Naive thymus-derived CD4-positive, alpha-beta T cell (primary cell): ENCODE data around the gene ADCY4. TPM values are rescaled to one million over a fixed set of nuclear protein-coding genes. Genes with fewer than 3 reads are reported as not detected.
A peak's percentile ranks its signal among the peaks of the same experiment; 100 is the strongest.
"Not testable (repeated sequence)": the region's sequence is repeated elsewhere in the genome, so short reads cannot be mapped to it uniquely, and the experiment has no call there.

Experiments used
- ATAC-seq: fragments of 150-1000 bp; cut with Tn5 transposase; 2 replicates; pipeline ENCODE4 v1.10.0; 2021; ENCODE audit warnings: mild to moderate bottlenecking, moderate library complexity
- CTCF ChIA-PET: fragments of 350-600 bp; sonication (Branson Sonifier 250); formaldehyde crosslinking; loops from one replicate; lab custom pipeline; 2021; ENCODE audit warnings: antibody characterized with exemption; lab: Charles Lee
- POLR2A ChIA-PET: fragments of 350-600 bp; sonication (Branson Sonifier 250); formaldehyde crosslinking; loops from one replicate; lab custom pipeline; 2021; ENCODE audit warnings: antibody characterized with exemption, inconsistent platforms; lab: Charles Lee
- DNase-seq, 9 donors: peaks; one replicate each; pipeline versions ENCODE4 v3.0.0 to v3.0.0-alpha.2; 2020 to 2022; ENCODE audit warnings: mixed read lengths in 1 of 9
- H3K27ac ChIP-seq: one replicate; pipeline ENCODE4 v1.7.0; 2013; ENCODE audit warnings: mild to moderate bottlenecking, low read depth, low read length, moderate library complexity
- H3K27me3 ChIP-seq, 2 donors: one replicate each; pipeline ENCODE4 v1.7.0; 2013; ENCODE audit warnings: low read length in 2 of 2, mild to moderate bottlenecking in 2 of 2, moderate library complexity in 2 of 2; ENCODE audit not compliant: control insufficient read depth in 2 of 2, insufficient read depth in 2 of 2
- H3K36me3 ChIP-seq, 3 experiments: 1 replicate in 2 of 3; 2 replicates in 1 of 3; pipeline ENCODE4 v1.7.0; 2013; ENCODE audit warnings: low read length in 3 of 3, mild to moderate bottlenecking in 3 of 3, moderate library complexity in 1 of 3; ENCODE audit not compliant: insufficient read depth in 3 of 3, control insufficient read depth in 2 of 3
- H3K4me1 ChIP-seq, 2 donors: one replicate each; pipeline ENCODE4 v1.7.0; 2013; ENCODE audit warnings: low read length in 2 of 2, mild to moderate bottlenecking in 2 of 2, moderate library complexity in 1 of 2; ENCODE audit not compliant: control insufficient read depth in 2 of 2, insufficient read depth in 2 of 2
- H3K4me3 ChIP-seq: 2 replicates; pipeline ENCODE4 v1.7.0; 2013; ENCODE audit warnings: mild to moderate bottlenecking, low read length
- H3K9me3 ChIP-seq, 3 experiments: 1 replicate in 2 of 3; 2 replicates in 1 of 3; pipeline ENCODE4 v1.7.0; 2013; ENCODE audit warnings: low read length in 3 of 3; ENCODE audit not compliant: control insufficient read depth in 2 of 3
- H3K27ac Mint-ChIP-seq, 9 donors: one replicate each; pipeline ENCODE4 v1.8.0; 2020 to 2022; ENCODE audit warnings: mixed read lengths in 9 of 9, mild to moderate bottlenecking in 8 of 9, moderate library complexity in 5 of 9, inconsistent platforms in 2 of 9
- H3K27me3 Mint-ChIP-seq, 5 donors: one replicate each; pipeline ENCODE4 v1.8.0; 2021 to 2022; ENCODE audit warnings: mixed read lengths in 5 of 5, mild to moderate bottlenecking in 1 of 5
- H3K36me3 Mint-ChIP-seq, 5 donors: one replicate each; pipeline ENCODE4 v1.8.0; 2020 to 2022; ENCODE audit warnings: mixed read lengths in 5 of 5, mild to moderate bottlenecking in 3 of 5, inconsistent platforms in 1 of 5
- H3K4me1 Mint-ChIP-seq, 7 donors: one replicate each; pipeline ENCODE4 v1.8.0; 2020 to 2022; ENCODE audit warnings: mixed read lengths in 7 of 7, mild to moderate bottlenecking in 3 of 7, inconsistent platforms in 1 of 7
- H3K4me3 Mint-ChIP-seq, 10 donors: one replicate each; pipeline ENCODE4 v1.8.0; 2020 to 2022; ENCODE audit warnings: mild to moderate bottlenecking in 10 of 10, mixed read lengths in 10 of 10, moderate library complexity in 6 of 10, inconsistent platforms in 2 of 10
- H3K9me3 Mint-ChIP-seq, 11 donors: one replicate each; pipeline ENCODE4 v1.8.0; 2020 to 2022; ENCODE audit warnings: mixed read lengths in 11 of 11, mild to moderate bottlenecking in 4 of 11, inconsistent platforms in 1 of 11, moderate library complexity in 1 of 11
- intact Hi-C, 2 donors: fragments of 100-400 bp; cut with micrococcal nuclease; formaldehyde crosslinking; loops; one replicate each; pipeline ENCODE4 v1.15.1; 2023
- polyA plus RNA-seq, 2 donors: library from polyadenylated mRNA; unstranded; fragments of 300-500 nt; fragmentation: Illumina TruSeq; gene quantifications; one replicate each; pipeline ENCODE4 v1.2.3, GENCODE V29; 2021
- total RNA-seq, 6 experiments: library from RNA in 5 of 6; stranded (reverse) in 5 of 6; gene quantifications; 1 replicate in 5 of 6; 2 replicates in 1 of 6; pipeline ENCODE4 v1.2.3 and lab custom pipeline; 2021 to 2026

Gene ADCY4
- total and polyA plus RNA-seq, 7 experiments from 2014 or later, result 0.25 to 10.2 (median 5.6) TPM; not detected in 1

DNA sequence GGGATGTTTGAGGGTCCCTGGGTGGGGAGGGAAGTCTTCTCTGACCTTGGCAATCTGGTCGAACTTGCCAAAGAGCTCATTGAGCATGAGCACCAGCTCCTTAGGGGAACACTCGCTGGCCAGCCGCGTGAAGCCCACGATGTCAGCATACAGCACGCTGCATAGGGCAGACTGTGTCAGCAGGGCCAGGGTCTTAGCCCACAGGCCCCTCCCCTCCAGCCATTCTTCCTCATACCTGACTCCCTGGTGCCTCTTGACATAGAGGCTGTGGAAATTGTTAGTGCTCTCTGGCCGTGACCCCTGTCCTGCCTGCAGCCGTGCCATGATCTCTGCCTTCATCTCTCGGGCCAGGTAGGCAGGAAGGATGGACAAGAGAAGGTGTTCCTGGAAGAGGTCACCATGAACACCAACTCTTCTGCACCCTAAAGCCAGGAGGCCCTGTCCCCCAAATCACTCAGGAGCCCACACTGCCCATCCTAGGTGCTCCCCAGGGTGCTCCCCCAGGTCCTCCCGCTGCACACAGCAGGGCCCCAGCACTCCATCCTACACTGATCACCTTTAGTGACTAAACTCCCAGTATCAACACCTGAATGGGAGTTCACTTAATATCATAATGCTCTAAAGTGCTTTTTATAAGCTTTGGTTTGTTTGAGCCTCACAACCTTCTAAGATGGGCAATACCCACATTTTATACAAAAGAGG is 3.7 kb downstream of the ADCY4 start:
- no peak overlapping the region for H3K27ac ChIP-seq
- DNase-seq (no peak), ATAC-seq (no peak)
- POLR2A ChIA-PET, result interaction anchor here (0.5 to 16.5 kb wide), 8 partner anchors 9 to 144 kb away, joined by 3 to 293 read pairs (median 6); partner anchors contain the start of genes CBLN3, KHNYN, LTB4R and LTB4R2
- peak overlapping the region in 3 of 9 donors; percentile 10 to 77 (median 15) for H3K27ac Mint-ChIP-seq
- H3K27me3 ChIP-seq, result peaks cover 7 to 13% of the 10 kb centered on the region in 2 donors
- H3K27me3 Mint-ChIP-seq, result peaks cover 9 to 42% (median 17%) of the 10 kb centered on the region in 5 donors
- H3K4me3 Mint-ChIP-seq, result no peak overlapping the region
- H3K4me3 ChIP-seq, result no peak overlapping the region
- peaks cover 29 to 67% (median 45%) of the 10 kb centered on the region in 7 donors for H3K4me1 Mint-ChIP-seq
- H3K4me1 ChIP-seq, result peaks cover 41 to 64% of the 10 kb centered on the region in 2 donors
- H3K9me3 ChIP-seq, result no peaks in the 10 kb centered on the region
- H3K36me3 ChIP-seq, result peaks cover 0 to 5% (median 0%) of the 10 kb centered on the region in 3 experiments
- peaks cover 0 to 11% (median 6%) of the 10 kb centered on the region in 5 donors for H3K36me3 Mint-ChIP-seq
- intact Hi-C loops, result no loop called here
- CTCF ChIA-PET, result interaction anchor here (0.6 to 15.8 kb wide), 8 partner anchors 9 to 105 kb away, joined by 3 to 317 read pairs (median 6); partner anchors contain the start of genes CBLN3, CIDEB, KHNYN and LTB4R
- H3K9me3 Mint-ChIP-seq, result peaks cover 0 to 5% (median 0%) of the 10 kb centered on the region in 11 donors

DNA sequence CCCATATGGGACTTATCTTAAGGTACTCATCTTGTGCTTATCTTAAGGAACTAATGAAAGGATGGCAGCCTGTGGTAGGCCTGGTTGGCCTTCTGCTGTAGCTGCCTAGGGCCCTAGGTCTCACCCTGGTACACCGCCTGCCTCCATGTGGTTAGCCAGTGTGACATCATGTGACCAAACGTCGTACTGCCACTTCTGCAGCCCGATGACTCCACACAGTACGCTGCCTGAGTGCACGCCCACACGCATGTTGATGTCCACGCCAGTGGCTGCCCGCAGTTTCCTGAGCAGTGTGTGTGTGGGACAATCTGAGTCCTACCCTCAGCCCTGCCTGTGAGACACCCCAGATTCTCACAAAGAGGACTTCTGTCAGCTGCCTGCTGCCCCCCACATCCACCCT is 5.1 kb downstream of the ADCY4 start:
- H3K36me3 Mint-ChIP-seq, result peaks cover 0 to 5% (median 0%) of the 10 kb centered on the region in 5 donors
- H3K27ac Mint-ChIP-seq, result peak overlapping the region in 1 of 9 donors; percentile 39
- intact Hi-C loops, result no loop called here
- peaks cover 3 to 32% (median 9%) of the 10 kb centered on the region in 5 donors for H3K27me3 Mint-ChIP-seq
- H3K4me3 Mint-ChIP-seq, result no peak overlapping the region
- Histone ChIP-seq H3K27me3 (peaks cover 7% of the 10 kb centered on the region in 2 donors), H3K4me3 (no peak overlapping the region), H3K27ac (no peak overlapping the region), H3K4me1 (peaks cover 40 to 64% of the 10 kb centered on the region in 2 donors), H3K9me3 (no peaks in the 10 kb centered on the region), H3K36me3 (no peaks in the 10 kb centered on the region)
- ChIA-PET POLR2A (interaction anchor here (1.0 to 16.5 kb wide), 3 partner anchors 56 to 112 kb away, joined by 3 to 293 read pairs (median 3); partner anchors contain the start of genes CBLN3 and KHNYN), CTCF (interaction anchor here (0.7 to 15.8 kb wide), 3 partner anchors 10 to 105 kb away, joined by 3 to 317 read pairs (median 7); partner anchors contain the start of genes CBLN3, KHNYN and RIPK3)
- peaks cover 0 to 5% (median 0%) of the 10 kb centered on the region in 11 donors for H3K9me3 Mint-ChIP-seq
- H3K4me1 Mint-ChIP-seq, result peaks cover 22 to 61% (median 38%) of the 10 kb centered on the region in 7 donors
- peak; percentile 69 for ATAC-seq
- peak in 1 of 9 donors; percentile 33 for DNase-seq

DNA sequence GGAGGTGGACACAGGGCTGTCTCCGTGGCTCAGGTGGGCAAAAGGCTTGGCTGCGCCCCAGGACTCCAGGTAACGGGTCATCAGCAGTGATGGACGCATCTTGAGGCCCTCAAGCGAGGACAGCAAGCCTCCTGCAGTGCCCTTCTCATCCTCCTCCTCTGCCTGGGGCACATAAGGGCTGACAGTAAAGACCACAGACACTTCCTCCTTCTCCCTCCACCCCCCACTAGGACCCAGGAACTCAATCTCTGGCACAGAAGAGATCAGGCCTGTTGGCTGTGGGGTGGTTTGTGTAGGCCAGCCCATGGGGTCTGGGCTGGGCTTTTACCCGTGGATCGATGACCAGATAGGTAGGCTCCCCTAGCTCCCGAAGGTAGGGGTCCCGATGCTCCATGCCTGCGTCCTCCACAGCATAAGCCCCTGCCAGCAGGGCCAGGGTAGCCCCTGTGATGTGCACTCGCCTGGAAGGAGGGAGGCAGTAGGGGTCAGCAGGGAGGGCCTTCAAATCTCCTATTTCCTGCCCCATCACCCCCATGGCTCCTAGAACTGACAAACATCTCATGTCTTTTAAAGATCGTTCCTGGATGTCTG is 5.7 kb downstream of the ADCY4 start:
- ChIA-PET POLR2A (interaction anchor here (0.7 to 16.5 kb wide), 3 partner anchors 14 to 113 kb away, joined by 3 to 293 read pairs (median 3); partner anchors contain the start of genes CBLN3 and KHNYN), CTCF (interaction anchor here (0.7 to 15.8 kb wide), 4 partner anchors 10 to 105 kb away, joined by 3 to 317 read pairs (median 5); partner anchors contain the start of genes CBLN3, KHNYN, LTB4R and RIPK3)
- Histone ChIP-seq H3K27ac (no peak overlapping the region), H3K36me3 (no peaks in the 10 kb centered on the region), H3K4me1 (peaks cover 34 to 58% of the 10 kb centered on the region in 2 donors), H3K27me3 (peaks cover 5 to 7% of the 10 kb centered on the region in 2 donors), H3K9me3 (no peaks in the 10 kb centered on the region), H3K4me3 (no peak overlapping the region)
- Mint-ChIP-seq H3K36me3 (peaks cover 0 to 5% (median 0%) of the 10 kb centered on the region in 5 donors), H3K27ac (peak overlapping the region in 2 of 9 donors; percentile 39 to 50), H3K9me3 (peaks cover 0 to 5% (median 0%) of the 10 kb centered on the region in 11 donors), H3K4me3 (no peak overlapping the region), H3K27me3 (peaks cover 3 to 30% (median 9%) of the 10 kb centered on the region in 5 donors), H3K4me1 (peaks cover 19 to 59% (median 38%) of the 10 kb centered on the region in 7 donors)
- ATAC-seq, result no peak
- intact Hi-C loops, result no loop called here
- DNase-seq, result no peak

DNA sequence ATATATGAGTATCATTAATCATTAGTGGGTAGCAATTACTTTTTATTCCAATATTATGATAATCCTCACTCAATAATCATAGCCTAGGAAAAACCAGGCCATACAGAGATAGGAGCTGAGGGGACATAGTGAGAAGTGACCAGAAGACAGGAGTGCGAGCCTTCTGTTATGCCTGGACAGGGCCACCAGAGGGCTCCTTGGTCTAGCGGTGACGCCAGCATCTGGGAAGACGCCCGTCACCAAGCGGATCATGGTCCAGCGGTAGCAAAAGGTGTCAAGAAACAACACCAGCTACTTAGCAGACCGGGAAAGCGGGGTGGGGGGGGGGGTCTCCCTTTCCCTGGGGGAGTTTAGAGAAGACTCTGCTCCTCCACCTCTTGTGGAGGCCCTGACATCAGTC is 7.0 kb downstream of the ADCY4 start:
- peaks cover 24 to 45% of the 10 kb centered on the region in 2 donors for H3K4me1 ChIP-seq
- H3K4me3 ChIP-seq, H3K36me3 Mint-ChIP-seq, H3K36me3 ChIP-seq, ATAC-seq, H3K27ac ChIP-seq, H3K27ac Mint-ChIP-seq, H3K4me3 Mint-ChIP-seq, H3K9me3 Mint-ChIP-seq, H3K9me3 ChIP-seq, H3K27me3 ChIP-seq, DNase-seq: not testable (repeated sequence)
- ChIA-PET POLR2A (interaction anchor here (1.4 to 16.5 kb wide), 2 partner anchors 103 to 114 kb away, joined by 3 to 293 read pairs; partner anchors contain the start of genes CBLN3, KHNYN and SDR39U1), CTCF (interaction anchor here (0.7 to 15.8 kb wide), 2 partner anchors 10 to 106 kb away, joined by 3 to 317 read pairs; partner anchors contain the start of genes CBLN3 and KHNYN)
- peaks cover 18 to 50% (median 27%) of the 10 kb centered on the region in 7 donors for H3K4me1 Mint-ChIP-seq
- intact Hi-C loops, result loop anchor here in 1 of 2 donors (1.0 kb wide), 1 partner anchor 103 kb away; no protein-coding TSS in a partner anchor
- H3K27me3 Mint-ChIP-seq, result peaks cover 3 to 22% (median 10%) of the 10 kb centered on the region in 5 donors

DNA sequence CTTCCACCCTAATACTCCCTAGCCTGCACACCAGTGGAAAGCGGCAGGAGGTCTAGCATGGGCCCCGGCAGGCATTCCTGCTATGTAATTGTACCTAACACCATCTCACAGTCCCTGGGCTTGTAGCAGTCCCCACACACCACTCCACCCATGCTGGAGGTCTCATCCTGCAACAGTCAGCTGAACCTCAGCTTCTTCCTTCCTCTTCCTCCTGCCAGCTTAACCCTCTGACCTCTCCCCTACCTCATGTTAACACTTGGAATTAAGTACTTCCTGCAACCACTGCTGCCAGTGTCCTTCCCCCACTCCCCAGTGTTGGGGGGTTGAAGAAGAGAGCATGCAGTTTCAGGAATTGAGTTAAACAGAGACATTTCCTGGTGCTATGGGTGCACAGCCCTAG is 7.6 kb downstream of the ADCY4 start:
- ChIA-PET POLR2A (interaction anchor here (0.8 to 16.5 kb wide), 3 partner anchors 11 to 115 kb away, joined by 3 to 293 read pairs (median 3); partner anchors contain the start of genes CBLN3, KHNYN and SDR39U1), CTCF (interaction anchor here (1.0 to 15.8 kb wide), 2 partner anchors 20 to 107 kb away, joined by 3 to 317 read pairs; partner anchors contain the start of genes CBLN3, CIDEB and KHNYN)
- H3K4me3 Mint-ChIP-seq, result peak overlapping the region in 1 of 10 donors; percentile 11
- Histone ChIP-seq H3K4me3 (no peak overlapping the region), H3K36me3 (no peaks in the 10 kb centered on the region), H3K9me3 (no peaks in the 10 kb centered on the region), H3K27ac (no peak overlapping the region), H3K4me1 (peaks cover 18 to 39% of the 10 kb centered on the region in 2 donors), H3K27me3 (no peaks in the 10 kb centered on the region)
- peaks cover 15 to 46% (median 21%) of the 10 kb centered on the region in 7 donors for H3K4me1 Mint-ChIP-seq
- peaks cover 0 to 4% (median 0%) of the 10 kb centered on the region in 11 donors for H3K9me3 Mint-ChIP-seq
- H3K27me3 Mint-ChIP-seq, result peaks cover 1 to 20% (median 11%) of the 10 kb centered on the region in 5 donors
- peak overlapping the region in 4 of 9 donors; percentile 34 to 78 (median 70) for H3K27ac Mint-ChIP-seq
- peaks cover 0 to 4% (median 0%) of the 10 kb centered on the region in 5 donors for H3K36me3 Mint-ChIP-seq
- no peak for ATAC-seq
- DNase-seq, result no peak
- intact Hi-C loops, result no loop called here

DNA sequence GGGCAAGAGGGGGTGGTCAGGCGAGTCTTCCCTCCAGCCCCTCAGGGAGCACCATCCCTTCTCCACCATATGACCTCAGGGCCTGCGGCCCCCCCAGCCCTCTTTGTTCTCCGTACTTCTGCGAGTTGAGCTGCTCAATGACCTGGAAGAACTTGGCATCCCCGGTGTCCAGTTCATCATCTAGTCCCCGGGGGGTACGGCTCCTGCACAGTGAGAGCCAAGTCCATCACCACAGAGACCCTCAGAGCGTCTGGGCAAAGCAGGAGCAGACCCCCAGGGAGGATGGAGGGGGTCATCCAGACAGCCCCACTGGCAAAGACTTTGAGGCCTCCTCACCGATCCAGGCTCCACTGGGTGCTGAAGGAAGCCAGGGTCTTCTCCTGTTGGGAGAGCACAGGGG is 8.9 kb downstream of the ADCY4 start:
- Histone ChIP-seq H3K4me1 (peaks cover 6 to 26% of the 10 kb centered on the region in 2 donors), H3K36me3 (no peaks in the 10 kb centered on the region), H3K9me3 (no peaks in the 10 kb centered on the region), H3K4me3 (no peak overlapping the region), H3K27ac (no peak overlapping the region), H3K27me3 (no peaks in the 10 kb centered on the region)
- no peak overlapping the region for H3K27ac Mint-ChIP-seq
- intact Hi-C loops, result no loop called here
- CTCF ChIA-PET, result no interaction called here
- no peak overlapping the region for H3K4me3 Mint-ChIP-seq
- POLR2A ChIA-PET, result no interaction called here
- no peaks in the 10 kb centered on the region for H3K9me3 Mint-ChIP-seq
- peaks cover 7 to 39% (median 14%) of the 10 kb centered on the region in 7 donors for H3K4me1 Mint-ChIP-seq
- ATAC-seq, result no peak
- DNase-seq, result no peak
- H3K27me3 Mint-ChIP-seq, result peaks cover 0 to 15% (median 8%) of the 10 kb centered on the region in 5 donors
- H3K36me3 Mint-ChIP-seq, result no peaks in the 10 kb centered on the region
